Panc1 (cell line): ENCODE results near the gene CDC23. TPM values are rescaled to one million over a fixed set of nuclear protein-coding genes. Genes with fewer than 3 reads are reported as not detected.

ENCODE experiments used
- ATAC-seq: fragments of 200-7000 bp; cut with Tn5 transposase; 2 replicates; pipeline ENCODE4 v1.9.1; 2020; ENCODE audit warnings: mild to moderate bottlenecking, moderate library complexity
- BruUV-seq: library from RNA; stranded (reverse); fragments of 400-500 nt; replicated peaks from 2 replicates; lab custom pipeline; 2021; lab: Mats Ljungman, UMichigan
- CTCF ChIA-PET: fragments of 300-600 bp; sonication (Branson Sonifier 250); formaldehyde crosslinking; loops from one replicate; lab custom pipeline; 2022; ENCODE audit warnings: antibody characterized with exemption; lab: Charles Lee
- POLR2A ChIA-PET: fragments of 300-600 bp; sonication (Branson Sonifier 250); formaldehyde crosslinking; loops from one replicate; lab custom pipeline; 2022; ENCODE audit warnings: antibody characterized with exemption; lab: Charles Lee
- DNase-seq: peaks from one replicate; pipeline ENCODE4 v3.0.0-alpha.2; 2010; ENCODE audit warnings: low read depth, low spot score
- H3K27ac ChIP-seq: 2 replicates; pipeline ENCODE4 v1.5.1; 2011; ENCODE audit warnings: mild to moderate bottlenecking, low read length, inconsistent platforms
- H3K27me3 ChIP-seq: fragments of 200-500 bp; sonication (Bioruptor generic); 2 replicates; pipeline ENCODE4 v1.6.0; 2014; ENCODE audit warnings: low read length, inconsistent platforms; ENCODE audit not compliant: control insufficient read depth, insufficient read depth
- H3K36me3 ChIP-seq: fragments of 200-500 bp; sonication (Bioruptor generic); 2 replicates; pipeline ENCODE4 v1.5.1; 2014; ENCODE audit warnings: inconsistent platforms, mild to moderate bottlenecking, low read length, moderate library complexity; ENCODE audit not compliant: control insufficient read depth, insufficient read depth
- H3K4me1 ChIP-seq: 2 replicates; pipeline ENCODE4 v1.5.1; 2011; ENCODE audit warnings: inconsistent platforms, mild to moderate bottlenecking, low read length, moderate library complexity; ENCODE audit not compliant: control insufficient read depth, insufficient read depth
- H3K4me3 ChIP-seq, 2 experiments: 2 replicates each; pipeline ENCODE4 v1.5.1; 2011 to 2012; ENCODE audit warnings: low read depth in 2 of 2, low read length in 2 of 2, mild to moderate bottlenecking in 2 of 2, inconsistent platforms in 1 of 2, moderate library complexity in 1 of 2
- H3K9me3 ChIP-seq: fragments of 200-500 bp; sonication (Bioruptor generic); 2 replicates; pipeline ENCODE4 v1.5.1; 2014; ENCODE audit warnings: low read depth, mild to moderate bottlenecking, inconsistent platforms, low read length, moderate library complexity; ENCODE audit not compliant: control insufficient read depth, insufficient read depth
- POLR2AphosphoS5 ChIP-seq: IDR thresholded peaks from 2 replicates; pipeline ENCODE4 v1.6.1; 2012; ENCODE audit warnings: mild to moderate bottlenecking, low read depth, low read length, moderate library complexity
- SIN3A ChIP-seq: IDR thresholded peaks from 2 replicates; pipeline ENCODE4 v1.6.1; 2012; ENCODE audit warnings: low read depth, mild to moderate bottlenecking, low read length, moderate library complexity, borderline replicate concordance; ENCODE audit not compliant: insufficient read depth
- TCF7L2 ChIP-seq: IDR thresholded peaks from 2 replicates; pipeline ENCODE4 v1.6.1; 2011; ENCODE audit warnings: mild to moderate bottlenecking, low read depth, low read length, inconsistent platforms
- in situ Hi-C: cut with HindIII; loops from 2 replicates; pipeline ENCODE4 v1.10.0; 2016; ENCODE audit warnings: low sequenced_read_pairs, low pct_unique_long_range_greater_than_20kb
- intact Hi-C: fragments of 100-400 bp; cut with micrococcal nuclease; formaldehyde crosslinking; loops from one replicate; pipeline ENCODE4 v1.10.0; 2022; ENCODE audit not compliant: unreplicated experiment
- total RNA-seq: library from RNA; stranded (reverse); gene quantifications from one replicate; pipeline ENCODE4 v1.2.1, GENCODE V29; 2021; ENCODE audit not compliant: unreplicated experiment
- TF ChIP-seq, protein P1 (sequence below), 2 experiments: IDR thresholded peaks; 2 replicates each; pipeline ENCODE4 v1.6.1; 2011 to 2012; ENCODE audit warnings: low read depth in 2 of 2, control low read depth in 1 of 2, low read length in 1 of 2, mild to moderate bottlenecking in 1 of 2, moderate library complexity in 1 of 2; ENCODE audit not compliant: insufficient read depth in 1 of 2
- TF ChIP-seq, protein P2 (sequence below): fragments of 450-650 bp; IDR thresholded peaks from 2 replicates; pipeline ENCODE4 v1.5.1; 2017; ENCODE audit warnings: mild to moderate bottlenecking

CDC23 gene
- total RNA-seq, 1 experiment from 2014 or later: 44.7 TPM

DNA sequence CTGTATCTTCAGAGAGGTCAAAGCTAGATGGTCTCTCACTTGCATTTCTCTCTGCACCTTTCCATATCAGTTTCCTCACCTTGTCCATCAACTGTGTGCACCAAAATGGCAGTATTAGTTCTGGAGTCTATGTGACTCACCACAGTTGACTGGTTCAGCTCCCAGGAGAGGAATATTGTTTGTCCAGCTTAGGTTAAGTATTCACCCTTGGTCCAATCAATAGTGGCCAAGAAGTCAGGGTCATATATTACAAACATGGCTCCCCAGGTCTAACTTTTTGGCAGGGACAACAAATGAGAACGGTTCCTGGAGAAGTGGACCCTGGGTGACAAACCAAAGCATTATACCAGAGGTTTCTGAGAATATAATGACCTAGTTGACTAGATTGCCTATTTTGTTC, 24.9 kb upstream of the CDC23 start:
- in situ Hi-C loops: no loop called here

DNA sequence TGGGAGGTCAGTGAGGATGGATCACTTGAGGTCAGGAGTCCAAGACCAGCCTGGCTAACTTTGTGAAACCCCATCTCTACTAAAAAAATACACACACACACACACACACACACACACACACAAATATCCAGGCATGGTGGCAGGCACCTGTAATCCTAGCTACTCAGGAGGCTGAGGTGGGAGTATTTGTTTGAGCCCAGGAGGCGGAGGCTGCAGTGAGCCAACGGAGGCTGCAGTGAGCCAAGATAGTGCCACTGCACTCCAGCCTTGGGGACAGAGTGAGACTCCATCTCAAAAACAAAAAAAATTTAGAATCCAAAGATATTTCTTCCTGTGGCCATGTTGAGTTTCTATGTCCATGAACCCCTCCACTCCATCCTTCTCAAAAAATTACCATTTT, 21.5 kb upstream of the CDC23 start:
- BruUV-seq: no TSS peak
- H3K4me1 ChIP-seq: peaks cover 12% of the 10 kb centered on the region
- POLR2A ChIA-PET: no interaction called here
- no peak for TF ChIP-seq POLR2AphosphoS5
- TF ChIP-seq SIN3A: no peak
- TF ChIP-seq, protein P1, sequence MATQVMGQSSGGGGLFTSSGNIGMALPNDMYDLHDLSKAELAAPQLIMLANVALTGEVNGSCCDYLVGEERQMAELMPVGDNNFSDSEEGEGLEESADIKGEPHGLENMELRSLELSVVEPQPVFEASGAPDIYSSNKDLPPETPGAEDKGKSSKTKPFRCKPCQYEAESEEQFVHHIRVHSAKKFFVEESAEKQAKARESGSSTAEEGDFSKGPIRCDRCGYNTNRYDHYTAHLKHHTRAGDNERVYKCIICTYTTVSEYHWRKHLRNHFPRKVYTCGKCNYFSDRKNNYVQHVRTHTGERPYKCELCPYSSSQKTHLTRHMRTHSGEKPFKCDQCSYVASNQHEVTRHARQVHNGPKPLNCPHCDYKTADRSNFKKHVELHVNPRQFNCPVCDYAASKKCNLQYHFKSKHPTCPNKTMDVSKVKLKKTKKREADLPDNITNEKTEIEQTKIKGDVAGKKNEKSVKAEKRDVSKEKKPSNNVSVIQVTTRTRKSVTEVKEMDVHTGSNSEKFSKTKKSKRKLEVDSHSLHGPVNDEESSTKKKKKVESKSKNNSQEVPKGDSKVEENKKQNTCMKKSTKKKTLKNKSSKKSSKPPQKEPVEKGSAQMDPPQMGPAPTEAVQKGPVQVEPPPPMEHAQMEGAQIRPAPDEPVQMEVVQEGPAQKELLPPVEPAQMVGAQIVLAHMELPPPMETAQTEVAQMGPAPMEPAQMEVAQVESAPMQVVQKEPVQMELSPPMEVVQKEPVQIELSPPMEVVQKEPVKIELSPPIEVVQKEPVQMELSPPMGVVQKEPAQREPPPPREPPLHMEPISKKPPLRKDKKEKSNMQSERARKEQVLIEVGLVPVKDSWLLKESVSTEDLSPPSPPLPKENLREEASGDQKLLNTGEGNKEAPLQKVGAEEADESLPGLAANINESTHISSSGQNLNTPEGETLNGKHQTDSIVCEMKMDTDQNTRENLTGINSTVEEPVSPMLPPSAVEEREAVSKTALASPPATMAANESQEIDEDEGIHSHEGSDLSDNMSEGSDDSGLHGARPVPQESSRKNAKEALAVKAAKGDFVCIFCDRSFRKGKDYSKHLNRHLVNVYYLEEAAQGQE (IDR thresholded peaks at IDR 0.05; ENCODE audit: insufficient read depth in 1 of 2, low read depth in 2 of 2, low read length in 1 of 2): no peak
- no peak for TF ChIP-seq TCF7L2
- TF ChIP-seq, protein P2, sequence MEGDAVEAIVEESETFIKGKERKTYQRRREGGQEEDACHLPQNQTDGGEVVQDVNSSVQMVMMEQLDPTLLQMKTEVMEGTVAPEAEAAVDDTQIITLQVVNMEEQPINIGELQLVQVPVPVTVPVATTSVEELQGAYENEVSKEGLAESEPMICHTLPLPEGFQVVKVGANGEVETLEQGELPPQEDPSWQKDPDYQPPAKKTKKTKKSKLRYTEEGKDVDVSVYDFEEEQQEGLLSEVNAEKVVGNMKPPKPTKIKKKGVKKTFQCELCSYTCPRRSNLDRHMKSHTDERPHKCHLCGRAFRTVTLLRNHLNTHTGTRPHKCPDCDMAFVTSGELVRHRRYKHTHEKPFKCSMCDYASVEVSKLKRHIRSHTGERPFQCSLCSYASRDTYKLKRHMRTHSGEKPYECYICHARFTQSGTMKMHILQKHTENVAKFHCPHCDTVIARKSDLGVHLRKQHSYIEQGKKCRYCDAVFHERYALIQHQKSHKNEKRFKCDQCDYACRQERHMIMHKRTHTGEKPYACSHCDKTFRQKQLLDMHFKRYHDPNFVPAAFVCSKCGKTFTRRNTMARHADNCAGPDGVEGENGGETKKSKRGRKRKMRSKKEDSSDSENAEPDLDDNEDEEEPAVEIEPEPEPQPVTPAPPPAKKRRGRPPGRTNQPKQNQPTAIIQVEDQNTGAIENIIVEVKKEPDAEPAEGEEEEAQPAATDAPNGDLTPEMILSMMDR: no peak
- intact Hi-C loops: no loop called here
- H3K36me3 ChIP-seq: no peaks in the 10 kb centered on the region
- CTCF ChIA-PET: no interaction called here
- in situ Hi-C loops: no loop called here
- no peak overlapping the region for H3K27ac ChIP-seq
- ATAC-seq (no peak), DNase-seq (no peak)
- H3K4me3 ChIP-seq: no peak overlapping the region
- H3K9me3 ChIP-seq: no peaks in the 10 kb centered on the region
- no peaks in the 10 kb centered on the region; the same call in 1 of the 2 replicates for H3K27me3 ChIP-seq

More for the DNA sequence above, 24.9 kb upstream of the CDC23 start:
- intact Hi-C loops: no loop called here
- ChIA-PET CTCF (no interaction called here), POLR2A (no interaction called here)
- peaks cover 10% of the 10 kb centered on the region for H3K27me3 ChIP-seq
- DNase-seq (no peak), ATAC-seq (no peak)
- no TSS peak for BruUV-seq
- peaks cover 6% of the 10 kb centered on the region for H3K4me1 ChIP-seq
- no peaks in the 10 kb centered on the region for H3K9me3 ChIP-seq
- no peaks in the 10 kb centered on the region for H3K36me3 ChIP-seq
- no peak overlapping the region for H3K27ac ChIP-seq
- no peak overlapping the region for H3K4me3 ChIP-seq
- no peak for TF ChIP-seq SIN3A
- TF ChIP-seq, protein P2: no peak
- TF ChIP-seq POLR2AphosphoS5: no peak
